ENCODE results near the gene OR7E24. TPM values are rescaled to one million over a fixed set of nuclear protein-coding genes. Genes with fewer than 3 reads are reported as not detected.

Gene OR7E24
- not detected for total RNA-seq

GRCh38 chr19:9250630-9251029 lies at the start of gene OR7E24:
Gene OR7E24 (plus strand): TSS chr19:9250930. CDS start chr19:9251044, 114 bp downstream.

GRCh38 chr19:9219489-9219888 lies 31.2 kb upstream of the OR7E24 start, which contains the start of gene OR7D4:
Gene OR7D4 (minus strand): TSS chr19:9219589. CDS start chr19:9214837, 4,752 bp downstream.

Other genes with a start within 250 kb of the OR7E24 start
- gene MUC16, start 240.5 kb upstream of the OR7E24 start, total RNA-seq: 0.06 TPM
- not detected for gene OR1M1, start 163.9 kb upstream of the OR7E24 start, total RNA-seq
- gene OR7G2, start 143.5 kb upstream of the OR7E24 start, total RNA-seq: not detected
- not detected for gene OR7G1, start 135.2 kb upstream of the OR7E24 start, total RNA-seq
- not detected for gene OR7G3, start 124.0 kb upstream of the OR7E24 start, total RNA-seq
- 25.3 TPM for gene ZNF317, start 110.5 kb upstream of the OR7E24 start, total RNA-seq
- 0.12 TPM for gene OR7D2, start 72.0 kb upstream of the OR7E24 start, total RNA-seq
- not detected for gene OR7D4, start 31.3 kb upstream of the OR7E24 start, total RNA-seq
- gene ZNF699, start 58.9 kb downstream of the OR7E24 start, total RNA-seq: 11.2 TPM
- 39.2 TPM for gene ZNF559, start 73.2 kb downstream of the OR7E24 start, total RNA-seq
- gene ZNF177, start 112.1 kb downstream of the OR7E24 start, total RNA-seq: 7.1 TPM
- gene ZNF266, start 184.6 kb downstream of the OR7E24 start, total RNA-seq: 21.4 TPM
- gene ZNF560, start 247.7 kb downstream of the OR7E24 start, total RNA-seq: not detected

Measured in metanephros (tissue), 1 donor.